GM23338 (cell line): Measurements from ENCODE around the gene SYT17. TPM values are rescaled to one million over a fixed set of nuclear protein-coding genes. Genes with fewer than 3 reads are reported as not detected.

Experiments
- ATAC-seq: fragments of 200-7000 bp; cut with Tn5 transposase; 3 replicates; pipeline ENCODE4 v1.9.1; 2020
- DNase-seq: peaks from one replicate; pipeline ENCODE4 v3.0.0-alpha.2; 2015; ENCODE audit warnings: low spot score
- H2AFZ ChIP-seq: fragments of 200-600 bp; sonication (generic); 2 replicates; pipeline ENCODE4 v1.8.0; 2016; ENCODE audit warnings: antibody characterized with exemption, mild to moderate bottlenecking, moderate library complexity
- H3F3A ChIP-seq: fragments of 200-600 bp; sonication (generic); replicated peaks from 2 replicates; pipeline ENCODE4 v1.8.0; 2017; ENCODE audit warnings: antibody characterized with exemption, mixed run types, low read depth
- H3K27ac ChIP-seq: fragments of 200-600 bp; sonication (generic); 2 replicates; pipeline ENCODE4 v1.6.1; 2016; ENCODE audit warnings: low read depth
- H3K27me3 ChIP-seq: fragments of 200-600 bp; sonication (generic); 2 replicates; pipeline ENCODE4 v1.8.0; 2016; ENCODE audit warnings: mild to moderate bottlenecking, mixed run types, moderate library complexity; ENCODE audit not compliant: insufficient read depth
- H3K36me3 ChIP-seq: fragments of 200-600 bp; sonication (generic); 2 replicates; pipeline ENCODE4 v1.8.0; 2016; ENCODE audit warnings: mild to moderate bottlenecking; ENCODE audit not compliant: insufficient read depth
- H3K4me1 ChIP-seq: fragments of 200-600 bp; sonication (generic); 2 replicates; pipeline ENCODE4 v1.8.0; 2016; ENCODE audit warnings: mild to moderate bottlenecking, moderate library complexity; ENCODE audit not compliant: insufficient read depth
- H3K4me2 ChIP-seq: fragments of 200-600 bp; sonication (generic); 2 replicates; pipeline ENCODE4 v1.7.1; 2017; ENCODE audit warnings: mixed run types
- H3K4me3 ChIP-seq: fragments of 200-600 bp; sonication (generic); 2 replicates; pipeline ENCODE4 v1.6.1; 2016; ENCODE audit warnings: mixed run types
- H3K79me2 ChIP-seq: fragments of 200-600 bp; sonication (generic); replicated peaks from 2 replicates; pipeline ENCODE4 v1.8.0; 2017; ENCODE audit warnings: mild to moderate bottlenecking; ENCODE audit not compliant: insufficient read depth
- H3K9me2 ChIP-seq: fragments of 200-600 bp; sonication (generic); 2 replicates; pipeline ENCODE4 v1.8.0; 2017; ENCODE audit not compliant: insufficient read depth
- H4K20me1 ChIP-seq: fragments of 200-600 bp; sonication (generic); replicated peaks from 2 replicates; pipeline ENCODE4 v1.8.0; 2017; ENCODE audit warnings: mild to moderate bottlenecking; ENCODE audit not compliant: insufficient read depth
- H3K27ac Mint-ChIP-seq: 2 replicates; pipeline ENCODE4 v1.8.0; 2020; ENCODE audit warnings: inconsistent platforms, mild to moderate bottlenecking, moderate library complexity, mixed read lengths
- H3K27me3 Mint-ChIP-seq: 3 replicates; pipeline ENCODE4 v1.8.0; 2022; ENCODE audit warnings: low read depth, mild to moderate bottlenecking, moderate library complexity, mixed read lengths, inconsistent platforms; ENCODE audit not compliant: insufficient read depth, poor library complexity
- H3K36me3 Mint-ChIP-seq: 3 replicates; pipeline ENCODE4 v1.8.0; 2021; ENCODE audit warnings: low read depth, mild to moderate bottlenecking, inconsistent platforms, moderate library complexity, mixed read lengths
- H3K4me1 Mint-ChIP-seq: 3 replicates; pipeline ENCODE4 v1.8.0; 2020; ENCODE audit warnings: mild to moderate bottlenecking, inconsistent platforms, mixed read lengths
- H3K4me3 Mint-ChIP-seq: 3 replicates; pipeline ENCODE4 v1.8.0; 2021; ENCODE audit warnings: moderate library complexity, mild to moderate bottlenecking, inconsistent platforms, mixed read lengths
- H3K9me3 Mint-ChIP-seq: 3 replicates; pipeline ENCODE4 v1.8.0; 2020; ENCODE audit warnings: moderate library complexity, mild to moderate bottlenecking, inconsistent platforms, mixed read lengths
- CREB1 ChIP-seq: fragments of 250-450 bp; sonication (Bioruptor Pico); IDR thresholded peaks from 2 replicates; pipeline ENCODE4 v1.5.0; 2020; ENCODE audit warnings: low read depth, mild to moderate bottlenecking, moderate library complexity
- CTCF ChIP-seq, 2 experiments: fragments of 200-600 bp in 1 of 2; sonication (generic) in 1 of 2; conservative IDR thresholded peaks; 2 replicates each; pipeline versions ENCODE4 v1.5.1 to v1.6.1; 2016 to 2017; ENCODE audit warnings: antibody characterized with exemption in 2 of 2, low read depth in 2 of 2, mild to moderate bottlenecking in 2 of 2, moderate library complexity in 1 of 2
- ETS1 ChIP-seq: IDR thresholded peaks from 2 replicates; pipeline ENCODE4 v1.6.1; 2016; ENCODE audit warnings: antibody characterized with exemption
- EZH2 ChIP-seq: fragments of 200-600 bp; sonication (generic); IDR thresholded peaks from one replicate; pipeline ENCODE4 v1.8.0; 2017; ENCODE audit warnings: antibody characterized with exemption, mild to moderate bottlenecking, low read depth; ENCODE audit not compliant: unreplicated experiment
- JUNB ChIP-seq: IDR thresholded peaks from one replicate; pipeline ENCODE4 v1.6.1; 2016; ENCODE audit warnings: antibody characterized with exemption; ENCODE audit not compliant: unreplicated experiment
- NANOG ChIP-seq: IDR thresholded peaks from 2 replicates; pipeline ENCODE4 v1.6.1; 2016; ENCODE audit warnings: antibody characterized with exemption, borderline replicate concordance
- ZNF114 ChIP-seq: fragments of 250-450 bp; sonication (Bioruptor Pico); IDR thresholded peaks from 2 replicates; pipeline ENCODE4 v1.5.0; 2020; ENCODE audit warnings: mild to moderate bottlenecking, moderate library complexity
- ZNF331 ChIP-seq: fragments of 250-450 bp; sonication (Bioruptor Pico); IDR thresholded peaks from 2 replicates; pipeline ENCODE4 v1.5.0; 2020; ENCODE audit warnings: low read depth, mild to moderate bottlenecking, moderate library complexity
- polyA plus RNA-seq: library from polyadenylated mRNA; unstranded; fragments of >200 nt; fragmentation: Nextera tagmentation; extraction: Ambion mirVana; gene quantifications from 2 replicates; pipeline ENCODE4 v1.2.1, GENCODE V29; 2016
- total RNA-seq: library from RNA; depleted of rRNA; stranded (reverse); fragments of >200 nt; shearing (Covaris generic); gene quantifications from 2 replicates; pipeline ENCODE4 v1.2.3, GENCODE V29; 2014
- TF ChIP-seq, protein P1 (sequence below): fragments of 250-450 bp; sonication (Bioruptor Pico); IDR thresholded peaks from 2 replicates; pipeline ENCODE4 v1.5.0; 2020; ENCODE audit warnings: mild to moderate bottlenecking, moderate library complexity
- TF ChIP-seq, protein P2 (sequence below): IDR thresholded peaks from one replicate; pipeline ENCODE4 v1.6.1; 2018; ENCODE audit warnings: antibody characterized with exemption; ENCODE audit not compliant: unreplicated experiment

Gene SYT17
- total and polyA plus RNA-seq, 2 experiments from 2014 or later = 5.3 to 9.5 TPM

DNA sequence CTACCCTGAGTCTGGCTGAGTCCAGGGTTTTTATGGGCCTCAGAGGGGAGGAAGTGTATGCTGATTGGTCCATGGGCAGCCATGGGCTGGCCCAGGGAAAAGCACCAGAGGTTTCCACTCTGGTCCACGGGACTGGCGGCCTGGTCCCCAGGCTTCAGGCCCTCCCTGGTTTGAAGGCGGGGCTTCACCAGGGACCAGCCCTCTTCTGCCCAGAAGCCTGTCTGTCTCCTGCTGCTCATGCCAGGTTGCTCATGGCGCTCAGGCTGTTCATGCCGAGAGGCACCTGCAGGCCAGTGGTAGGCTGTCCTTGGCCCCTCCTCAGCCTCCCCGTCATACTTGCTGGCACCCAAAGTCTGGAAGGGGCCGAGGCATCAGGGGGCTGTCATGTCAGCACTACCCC is 72.5 kb downstream of the SYT17 start:
- Mint-ChIP-seq H3K9me3 (peaks cover 47% of the 10 kb centered on the region), H3K27me3 (no peaks in the 10 kb centered on the region), H3K27ac (no peak overlapping the region), H3K4me1 (peaks cover 1% of the 10 kb centered on the region; the same call in 1 of the 3 replicates), H3K36me3 (peaks cover 38% of the 10 kb centered on the region), H3K4me3 (no peak overlapping the region)
- H3K4me1 ChIP-seq = no peaks in the 10 kb centered on the region
- H4K20me1 ChIP-seq = no peaks in the 10 kb centered on the region
- no peak overlapping the region for H3K4me2 ChIP-seq
- TF ChIP-seq JUNB = no peak
- TF ChIP-seq ZNF114 (CRISPR knock-in tag) = no peak
- no peak for TF ChIP-seq EZH2
- no peak for TF ChIP-seq NANOG
- TF ChIP-seq, protein P1, sequence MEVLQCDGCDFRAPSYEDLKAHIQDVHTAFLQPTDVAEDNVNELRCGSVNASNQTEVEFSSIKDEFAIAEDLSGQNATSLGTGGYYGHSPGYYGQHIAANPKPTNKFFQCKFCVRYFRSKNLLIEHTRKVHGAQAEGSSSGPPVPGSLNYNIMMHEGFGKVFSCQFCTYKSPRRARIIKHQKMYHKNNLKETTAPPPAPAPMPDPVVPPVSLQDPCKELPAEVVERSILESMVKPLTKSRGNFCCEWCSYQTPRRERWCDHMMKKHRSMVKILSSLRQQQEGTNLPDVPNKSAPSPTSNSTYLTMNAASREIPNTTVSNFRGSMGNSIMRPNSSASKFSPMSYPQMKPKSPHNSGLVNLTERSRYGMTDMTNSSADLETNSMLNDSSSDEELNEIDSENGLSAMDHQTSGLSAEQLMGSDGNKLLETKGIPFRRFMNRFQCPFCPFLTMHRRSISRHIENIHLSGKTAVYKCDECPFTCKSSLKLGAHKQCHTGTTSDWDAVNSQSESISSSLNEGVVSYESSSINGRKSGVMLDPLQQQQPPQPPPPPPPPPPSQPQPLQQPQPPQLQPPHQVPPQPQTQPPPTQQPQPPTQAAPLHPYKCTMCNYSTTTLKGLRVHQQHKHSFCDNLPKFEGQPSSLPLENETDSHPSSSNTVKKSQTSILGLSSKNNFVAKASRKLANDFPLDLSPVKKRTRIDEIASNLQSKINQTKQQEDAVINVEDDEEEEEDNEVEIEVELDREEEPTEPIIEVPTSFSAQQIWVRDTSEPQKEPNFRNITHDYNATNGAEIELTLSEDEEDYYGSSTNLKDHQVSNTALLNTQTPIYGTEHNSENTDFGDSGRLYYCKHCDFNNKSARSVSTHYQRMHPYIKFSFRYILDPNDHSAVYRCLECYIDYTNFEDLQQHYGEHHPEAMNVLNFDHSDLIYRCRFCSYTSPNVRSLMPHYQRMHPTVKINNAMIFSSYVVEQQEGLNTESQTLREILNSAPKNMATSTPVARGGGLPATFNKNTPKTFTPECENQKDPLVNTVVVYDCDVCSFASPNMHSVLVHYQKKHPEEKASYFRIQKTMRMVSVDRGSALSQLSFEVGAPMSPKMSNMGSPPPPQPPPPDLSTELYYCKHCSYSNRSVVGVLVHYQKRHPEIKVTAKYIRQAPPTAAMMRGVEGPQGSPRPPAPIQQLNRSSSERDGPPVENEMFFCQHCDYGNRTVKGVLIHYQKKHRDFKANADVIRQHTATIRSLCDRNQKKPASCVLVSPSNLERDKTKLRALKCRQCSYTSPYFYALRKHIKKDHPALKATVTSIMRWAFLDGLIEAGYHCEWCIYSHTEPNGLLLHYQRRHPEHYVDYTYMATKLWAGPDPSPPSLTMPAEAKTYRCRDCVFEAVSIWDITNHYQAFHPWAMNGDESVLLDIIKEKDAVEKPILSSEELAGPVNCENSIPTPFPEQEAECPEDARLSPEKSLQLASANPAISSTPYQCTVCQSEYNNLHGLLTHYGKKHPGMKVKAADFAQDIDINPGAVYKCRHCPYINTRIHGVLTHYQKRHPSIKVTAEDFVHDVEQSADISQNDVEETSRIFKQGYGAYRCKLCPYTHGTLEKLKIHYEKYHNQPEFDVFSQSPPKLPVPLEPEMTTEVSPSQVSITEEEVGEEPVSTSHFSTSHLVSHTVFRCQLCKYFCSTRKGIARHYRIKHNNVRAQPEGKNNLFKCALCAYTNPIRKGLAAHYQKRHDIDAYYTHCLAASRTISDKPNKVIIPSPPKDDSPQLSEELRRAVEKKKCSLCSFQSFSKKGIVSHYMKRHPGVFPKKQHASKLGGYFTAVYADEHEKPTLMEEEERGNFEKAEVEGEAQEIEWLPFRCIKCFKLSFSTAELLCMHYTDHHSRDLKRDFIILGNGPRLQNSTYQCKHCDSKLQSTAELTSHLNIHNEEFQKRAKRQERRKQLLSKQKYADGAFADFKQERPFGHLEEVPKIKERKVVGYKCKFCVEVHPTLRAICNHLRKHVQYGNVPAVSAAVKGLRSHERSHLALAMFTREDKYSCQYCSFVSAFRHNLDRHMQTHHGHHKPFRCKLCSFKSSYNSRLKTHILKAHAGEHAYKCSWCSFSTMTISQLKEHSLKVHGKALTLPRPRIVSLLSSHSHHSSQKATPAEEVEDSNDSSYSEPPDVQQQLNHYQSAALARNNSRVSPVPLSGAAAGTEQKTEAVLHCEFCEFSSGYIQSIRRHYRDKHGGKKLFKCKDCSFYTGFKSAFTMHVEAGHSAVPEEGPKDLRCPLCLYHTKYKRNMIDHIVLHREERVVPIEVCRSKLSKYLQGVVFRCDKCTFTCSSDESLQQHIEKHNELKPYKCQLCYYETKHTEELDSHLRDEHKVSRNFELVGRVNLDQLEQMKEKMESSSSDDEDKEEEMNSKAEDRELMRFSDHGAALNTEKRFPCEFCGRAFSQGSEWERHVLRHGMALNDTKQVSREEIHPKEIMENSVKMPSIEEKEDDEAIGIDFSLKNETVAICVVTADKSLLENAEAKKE (CRISPR knock-in tag) = no peak
- no peak for TF ChIP-seq CREB1 (CRISPR knock-in tag)
- no peak for TF ChIP-seq ZNF331 (CRISPR knock-in tag)
- TF ChIP-seq, protein P2, sequence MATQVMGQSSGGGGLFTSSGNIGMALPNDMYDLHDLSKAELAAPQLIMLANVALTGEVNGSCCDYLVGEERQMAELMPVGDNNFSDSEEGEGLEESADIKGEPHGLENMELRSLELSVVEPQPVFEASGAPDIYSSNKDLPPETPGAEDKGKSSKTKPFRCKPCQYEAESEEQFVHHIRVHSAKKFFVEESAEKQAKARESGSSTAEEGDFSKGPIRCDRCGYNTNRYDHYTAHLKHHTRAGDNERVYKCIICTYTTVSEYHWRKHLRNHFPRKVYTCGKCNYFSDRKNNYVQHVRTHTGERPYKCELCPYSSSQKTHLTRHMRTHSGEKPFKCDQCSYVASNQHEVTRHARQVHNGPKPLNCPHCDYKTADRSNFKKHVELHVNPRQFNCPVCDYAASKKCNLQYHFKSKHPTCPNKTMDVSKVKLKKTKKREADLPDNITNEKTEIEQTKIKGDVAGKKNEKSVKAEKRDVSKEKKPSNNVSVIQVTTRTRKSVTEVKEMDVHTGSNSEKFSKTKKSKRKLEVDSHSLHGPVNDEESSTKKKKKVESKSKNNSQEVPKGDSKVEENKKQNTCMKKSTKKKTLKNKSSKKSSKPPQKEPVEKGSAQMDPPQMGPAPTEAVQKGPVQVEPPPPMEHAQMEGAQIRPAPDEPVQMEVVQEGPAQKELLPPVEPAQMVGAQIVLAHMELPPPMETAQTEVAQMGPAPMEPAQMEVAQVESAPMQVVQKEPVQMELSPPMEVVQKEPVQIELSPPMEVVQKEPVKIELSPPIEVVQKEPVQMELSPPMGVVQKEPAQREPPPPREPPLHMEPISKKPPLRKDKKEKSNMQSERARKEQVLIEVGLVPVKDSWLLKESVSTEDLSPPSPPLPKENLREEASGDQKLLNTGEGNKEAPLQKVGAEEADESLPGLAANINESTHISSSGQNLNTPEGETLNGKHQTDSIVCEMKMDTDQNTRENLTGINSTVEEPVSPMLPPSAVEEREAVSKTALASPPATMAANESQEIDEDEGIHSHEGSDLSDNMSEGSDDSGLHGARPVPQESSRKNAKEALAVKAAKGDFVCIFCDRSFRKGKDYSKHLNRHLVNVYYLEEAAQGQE = no peak
- TF ChIP-seq ETS1 = no peak
- TF ChIP-seq CTCF (conservative IDR thresholded peaks at IDR 0.05; ENCODE audit: low read depth in 2 of 2) = no peak
- no peak overlapping the region for H3K4me3 ChIP-seq
- H3K9me2 ChIP-seq = no peaks in the 10 kb centered on the region
- no peaks in the 10 kb centered on the region for H3K79me2 ChIP-seq
- H2AFZ ChIP-seq = no peak overlapping the region
- H3F3A ChIP-seq = no peaks in the 10 kb centered on the region
- H3K27me3 ChIP-seq = no peaks in the 10 kb centered on the region
- ATAC-seq = no peak
- no peak for DNase-seq
- H3K27ac ChIP-seq = no peak overlapping the region
- H3K36me3 ChIP-seq = no peaks in the 10 kb centered on the region
